HL-60 (cell line): ENCODE measurements around the gene EML6.

Experiments
- CTCF ChIP-seq: IDR thresholded peaks from one replicate; pipeline ENCODE4 v1.5.1; 2011; ENCODE audit warnings: low read length, control low read depth, inconsistent platforms; ENCODE audit not compliant: insufficient read depth
- GABPA ChIP-seq: IDR thresholded peaks from 2 replicates; pipeline ENCODE4 v1.6.1; 2012; ENCODE audit warnings: low read depth
- POLR2AphosphoS5 ChIP-seq: IDR thresholded peaks from 2 replicates; pipeline ENCODE4 v1.6.1; 2012; ENCODE audit warnings: low read depth
- REST ChIP-seq: IDR thresholded peaks from 2 replicates; pipeline ENCODE4 v1.6.1; 2012; ENCODE audit warnings: low read depth; ENCODE audit not compliant: insufficient replicate concordance

- TF ChIP-seq CTCF (no peak), REST (no peak), POLR2AphosphoS5 (no peak), GABPA (no peak)
Measured at GRCh38 chr2:54697934-54698333, 25.5 kb upstream of the EML6 start.
